ENCODE results near the gene MYH6.
"Not testable (repeated sequence)": the region's sequence is repeated elsewhere in the genome, so short reads cannot be mapped to it uniquely, and the experiment has no call there.

The MYH6 gene

DNA sequence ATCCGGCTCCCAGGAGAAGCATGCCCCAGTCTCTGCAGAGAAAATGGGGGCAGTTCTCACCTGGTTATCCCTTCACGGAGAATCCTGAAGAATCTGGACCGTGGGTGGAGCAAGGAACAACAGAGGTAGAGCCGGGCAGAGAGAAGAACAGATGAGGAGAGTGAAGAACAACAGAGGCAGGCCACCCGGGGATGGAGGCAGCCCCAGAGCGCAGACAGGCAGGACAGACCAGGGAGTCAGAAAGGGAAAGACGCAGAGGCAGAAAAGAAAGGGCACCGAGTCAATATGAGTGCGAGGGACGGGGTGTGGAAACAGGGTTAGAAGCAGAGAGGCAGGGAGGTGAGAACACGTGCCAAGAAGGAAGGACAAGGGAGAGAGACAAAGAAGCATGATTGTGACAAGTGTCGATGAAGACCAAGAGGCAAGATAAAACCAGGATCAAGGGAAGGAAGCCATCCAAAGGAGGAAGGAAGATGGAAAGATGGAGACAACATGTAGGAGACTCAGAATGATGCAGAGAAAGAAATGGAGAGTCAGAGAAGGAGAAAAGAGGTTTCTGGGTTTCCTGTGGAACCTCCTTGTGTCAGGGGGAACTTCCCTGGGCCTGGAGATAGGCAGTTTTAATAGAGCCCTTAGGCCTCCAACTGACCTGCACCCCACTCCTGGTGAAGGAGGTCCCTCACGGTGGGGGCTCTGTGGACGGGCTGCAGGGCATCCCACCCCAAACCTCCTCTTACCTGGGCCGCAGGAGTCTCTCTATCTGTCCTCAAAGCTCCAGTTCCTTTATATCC lies at the start of gene MYH6:
Gene MYH6 (minus strand): TSS at position 758 of the 791 bp plus-strand sequence. CDS start 1,050 bp downstream, outside the sequence.
- DNase-seq, result no peak

DNA sequence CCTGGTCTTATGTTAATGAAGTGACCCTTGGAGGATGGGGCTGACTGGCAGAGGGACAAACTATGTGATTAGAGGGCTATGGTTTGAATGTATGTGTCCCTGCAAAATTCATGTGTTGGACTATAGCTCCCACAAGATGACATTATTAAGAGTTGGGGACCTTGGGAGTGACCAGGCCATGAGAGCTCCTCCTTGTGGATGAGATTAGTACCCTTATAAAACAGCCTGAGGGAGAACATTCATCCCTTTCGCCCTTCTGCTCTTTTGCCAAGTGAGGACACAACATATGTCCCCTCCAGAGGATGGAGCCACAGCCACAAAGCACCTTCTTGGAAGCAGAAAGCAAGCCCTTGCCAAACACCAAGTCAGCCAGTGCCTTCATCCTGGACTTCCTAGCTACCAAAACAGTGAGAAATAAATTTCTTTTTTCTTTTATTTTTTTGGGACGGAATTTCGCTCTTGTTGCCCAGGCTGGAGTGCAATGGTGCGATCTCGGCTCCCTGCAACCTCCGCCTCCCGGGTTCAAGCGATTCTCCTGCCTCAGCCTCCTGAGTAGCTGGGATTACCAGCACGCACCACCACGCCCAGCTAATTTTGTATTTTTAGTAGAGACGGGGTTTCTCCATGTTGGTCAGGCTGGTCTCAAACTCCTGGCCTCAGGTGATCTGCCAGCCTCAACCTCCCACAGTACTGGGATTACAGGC lies 49.0 kb upstream of the MYH6 start:
- not testable (repeated sequence) for DNase-seq

DNA sequence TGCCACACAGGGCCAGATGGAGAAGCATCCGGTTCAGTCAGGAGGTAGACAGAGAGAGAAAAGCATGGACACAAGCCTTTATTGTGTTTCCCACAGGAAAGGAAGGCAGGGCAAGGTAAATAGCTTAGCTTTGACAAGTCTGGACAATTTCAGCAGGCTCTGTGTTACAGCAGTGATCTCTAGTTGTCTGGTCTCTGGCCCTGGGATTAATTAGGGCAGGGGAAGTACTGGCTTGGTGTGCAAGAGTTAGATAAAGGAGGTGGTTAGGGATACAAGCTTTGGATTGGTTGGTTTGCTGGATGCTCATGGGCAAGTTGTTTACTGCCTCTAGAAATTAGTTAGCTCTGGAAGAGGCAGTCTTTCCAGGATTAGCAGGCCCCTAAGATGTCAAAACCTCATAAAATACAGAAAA lies 46.4 kb upstream of the MYH6 start:
- no peak for DNase-seq

DNA sequence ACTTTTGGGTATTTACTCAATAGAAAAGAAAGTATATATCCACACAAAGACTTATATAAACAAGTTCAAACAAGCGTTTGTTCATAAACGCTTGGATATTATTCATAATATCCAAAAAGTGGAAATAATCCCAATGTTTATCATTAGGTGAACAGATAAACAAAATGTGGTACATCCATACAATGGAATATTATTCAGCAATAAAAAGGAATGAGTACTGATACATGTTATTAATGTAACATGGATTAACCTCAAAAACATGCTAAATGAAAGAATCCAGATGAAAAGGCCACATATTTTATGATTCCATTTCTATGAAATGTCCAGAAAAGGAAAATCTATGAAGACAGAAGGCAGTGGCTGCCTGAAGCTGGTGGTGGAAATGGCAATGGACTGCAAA lies 44.2 kb upstream of the MYH6 start:
- no peak for DNase-seq

DNA sequence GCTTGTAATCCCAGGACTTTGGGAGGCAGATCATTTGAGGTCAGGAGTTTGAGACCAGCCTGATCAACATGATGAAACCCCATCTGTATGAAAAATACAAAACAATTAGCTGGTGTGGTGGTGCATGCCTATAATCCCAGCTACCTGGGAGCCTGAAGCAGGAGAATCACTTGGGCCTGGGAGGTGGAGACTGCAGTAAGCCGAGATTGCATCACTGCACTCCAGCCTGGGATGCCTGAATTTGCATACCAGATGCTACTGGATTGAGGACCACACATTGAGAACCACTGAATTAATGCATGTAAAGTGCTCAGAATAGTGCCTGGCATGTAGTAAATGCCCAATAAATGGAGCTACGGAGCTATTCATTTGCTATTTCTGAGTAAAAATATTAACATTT lies 42.3 kb upstream of the MYH6 start:
- DNase-seq, result no peak

DNA sequence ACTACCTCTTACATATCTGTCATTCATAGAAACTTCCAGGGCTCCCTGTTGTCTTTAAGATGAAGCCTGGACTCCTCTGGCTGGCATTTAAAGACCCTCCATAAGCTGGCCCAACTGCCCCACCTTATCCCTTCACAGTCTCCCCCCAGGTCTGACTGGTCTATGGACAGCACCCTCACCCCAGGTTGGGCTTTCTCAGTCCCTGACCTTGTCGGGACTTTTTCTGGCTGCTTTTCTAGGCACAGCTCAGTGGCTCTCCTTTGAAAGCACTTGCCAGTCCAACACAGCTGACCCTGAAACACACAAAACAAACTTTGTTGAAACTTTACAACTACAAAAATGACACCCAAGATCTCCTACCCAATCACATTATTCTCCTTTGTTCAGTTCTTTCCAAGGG lies 41.2 kb upstream of the MYH6 start:
- DNase-seq, result no peak

DNA sequence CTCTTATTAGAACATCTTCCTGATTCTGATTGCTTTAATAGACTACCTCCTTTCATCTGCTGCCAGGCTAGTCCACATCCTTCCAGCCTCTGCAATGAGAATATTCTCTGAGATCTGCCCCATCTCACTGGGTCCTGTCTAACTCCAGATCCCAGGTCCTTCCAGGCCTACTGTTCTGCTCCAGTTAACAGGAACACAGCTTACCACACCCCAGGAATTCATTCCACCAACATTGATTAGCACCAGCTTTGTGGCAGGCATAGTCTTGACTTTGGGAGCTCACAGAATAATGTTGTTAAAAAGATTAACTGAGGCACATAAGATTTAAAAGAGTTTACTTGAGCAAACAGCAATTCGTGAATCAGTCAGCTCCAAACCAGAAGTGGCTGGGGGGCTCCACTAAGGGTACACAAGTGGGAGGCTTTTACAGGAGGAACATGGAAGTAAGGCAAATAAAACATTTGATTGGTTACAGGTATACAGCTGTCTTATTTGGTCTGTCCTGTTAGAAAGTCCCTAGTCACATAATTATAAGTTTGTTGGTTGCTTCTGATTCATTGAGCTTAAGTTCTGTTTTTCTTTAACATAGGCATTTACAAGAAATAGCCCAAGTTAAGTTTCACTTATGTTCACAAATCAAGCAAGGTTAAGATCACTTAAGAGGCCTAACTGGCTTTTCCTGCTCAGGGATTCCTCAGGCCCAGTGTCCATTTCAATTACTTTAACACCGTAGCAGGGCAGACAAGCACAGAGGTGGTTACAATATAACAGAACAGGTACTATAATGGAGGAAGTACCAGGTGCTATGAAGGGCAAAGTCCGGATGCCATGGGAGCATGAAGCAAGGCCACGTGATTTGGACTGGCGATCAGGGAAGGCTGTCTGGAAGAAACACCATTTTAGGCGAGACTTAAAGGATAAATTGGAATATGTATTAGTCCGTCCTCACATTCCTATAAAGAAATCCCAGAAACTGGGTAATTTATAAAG lies 39.6 kb upstream of the MYH6 start:
- no peak for DNase-seq

DNA sequence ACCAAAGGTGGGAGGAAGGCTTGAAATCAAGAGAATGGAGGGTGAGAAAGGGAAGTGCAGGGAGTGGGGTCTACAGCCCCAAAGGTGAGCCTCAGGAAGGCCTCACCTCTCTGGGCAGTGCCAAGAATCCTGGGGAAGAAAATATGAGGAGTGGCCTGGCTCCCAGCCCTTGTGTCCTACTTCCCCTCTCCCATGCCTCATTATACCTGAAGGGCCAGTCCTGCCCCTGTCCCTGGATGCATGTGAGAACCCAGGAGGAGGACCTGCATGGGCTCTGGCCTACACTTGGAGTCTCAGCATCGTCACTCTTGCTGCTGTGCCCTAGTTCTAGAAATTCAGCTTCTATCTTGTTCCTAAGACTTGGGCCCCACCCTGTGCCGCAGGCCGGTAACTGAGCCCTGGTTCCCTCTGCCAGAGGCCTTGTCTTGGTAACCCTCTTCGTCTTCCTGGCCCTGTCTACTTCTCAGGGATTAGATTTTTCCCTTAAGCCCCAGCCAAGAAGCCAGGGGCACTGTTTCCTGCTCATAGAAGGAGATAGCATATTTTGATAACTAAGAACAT lies 38.3 kb upstream of the MYH6 start:
- no peak for DNase-seq

DNA sequence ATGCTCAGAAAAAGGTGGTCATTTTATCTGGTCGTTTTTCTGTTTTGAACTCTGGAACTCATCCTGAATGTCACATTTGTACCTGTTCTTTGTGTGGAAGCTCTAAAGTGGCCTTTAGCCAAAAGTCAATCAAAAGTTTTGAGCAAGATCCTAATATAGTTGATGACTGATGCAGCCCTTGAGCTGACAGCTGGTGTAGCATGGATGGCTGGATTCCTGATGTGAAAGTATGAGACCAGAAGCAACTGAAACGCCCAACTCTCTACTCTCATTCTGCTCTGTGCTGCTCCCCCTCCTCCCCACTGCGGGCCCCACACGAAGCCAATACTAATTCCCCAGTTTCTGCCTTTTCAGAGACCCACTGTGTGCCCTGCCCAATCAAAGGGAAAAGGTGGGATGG lies 37.7 kb upstream of the MYH6 start:
- DNase-seq, result no peak

DNA sequence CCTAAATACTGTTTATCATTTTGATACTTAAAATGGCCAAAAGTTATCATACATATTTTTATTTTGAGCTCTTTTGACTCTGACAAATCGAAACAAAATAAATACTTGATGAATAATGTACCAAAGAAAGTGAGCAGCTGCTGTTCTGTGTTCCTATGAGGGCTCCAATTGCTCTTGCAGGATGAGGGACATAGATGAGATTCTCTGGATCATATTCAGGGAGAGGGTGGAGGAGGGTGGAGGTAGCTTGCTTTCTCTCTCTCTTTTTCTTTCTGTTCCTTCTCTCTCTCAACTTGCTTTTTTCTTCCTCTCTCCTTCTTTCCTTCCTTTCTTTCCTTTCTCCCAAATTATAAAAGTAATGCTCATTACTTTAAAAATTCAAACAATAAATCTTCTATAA lies 36.2 kb upstream of the MYH6 start:
- DNase-seq, result no peak

DNA sequence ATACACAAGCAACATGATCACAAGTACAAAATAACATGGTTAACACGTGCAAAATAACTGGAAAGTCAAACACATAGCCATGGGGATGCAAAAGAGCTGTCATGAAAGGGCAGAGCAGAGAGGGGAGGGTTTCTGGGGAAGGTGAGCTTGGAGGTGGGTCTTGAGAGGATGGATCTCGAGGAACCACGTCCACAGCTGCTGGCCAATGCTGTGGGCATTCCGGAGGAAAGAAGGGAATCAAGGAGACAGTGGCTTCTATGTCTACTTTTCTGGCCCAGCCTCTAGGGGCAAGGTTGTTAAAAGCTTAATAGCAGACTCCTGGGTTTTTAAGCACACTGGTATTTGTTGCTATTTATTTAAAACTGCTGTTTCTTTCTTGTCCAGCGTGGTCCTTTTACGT lies 35.8 kb upstream of the MYH6 start:
- DNase-seq, result no peak

DNA sequence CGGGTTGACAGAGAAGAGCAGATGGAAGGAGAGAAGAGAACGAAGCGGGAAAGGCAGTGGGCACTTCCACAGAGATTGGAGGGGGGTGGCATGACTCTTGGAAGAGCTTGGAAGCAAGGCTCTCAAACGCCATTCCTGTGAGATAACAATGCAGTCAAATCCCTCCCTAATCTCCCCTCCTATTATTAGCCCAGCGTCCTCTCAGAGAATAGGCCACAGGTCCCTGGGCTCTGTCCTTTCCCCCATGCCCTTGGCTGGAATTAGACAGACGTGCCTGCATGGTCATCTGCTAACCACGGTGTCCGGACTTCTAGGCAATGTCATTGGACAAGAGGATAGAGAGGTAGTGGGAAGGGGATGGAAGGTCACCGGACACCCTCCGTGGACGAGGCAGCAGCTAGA lies 35.3 kb upstream of the MYH6 start:
- DNase-seq, result no peak

DNA sequence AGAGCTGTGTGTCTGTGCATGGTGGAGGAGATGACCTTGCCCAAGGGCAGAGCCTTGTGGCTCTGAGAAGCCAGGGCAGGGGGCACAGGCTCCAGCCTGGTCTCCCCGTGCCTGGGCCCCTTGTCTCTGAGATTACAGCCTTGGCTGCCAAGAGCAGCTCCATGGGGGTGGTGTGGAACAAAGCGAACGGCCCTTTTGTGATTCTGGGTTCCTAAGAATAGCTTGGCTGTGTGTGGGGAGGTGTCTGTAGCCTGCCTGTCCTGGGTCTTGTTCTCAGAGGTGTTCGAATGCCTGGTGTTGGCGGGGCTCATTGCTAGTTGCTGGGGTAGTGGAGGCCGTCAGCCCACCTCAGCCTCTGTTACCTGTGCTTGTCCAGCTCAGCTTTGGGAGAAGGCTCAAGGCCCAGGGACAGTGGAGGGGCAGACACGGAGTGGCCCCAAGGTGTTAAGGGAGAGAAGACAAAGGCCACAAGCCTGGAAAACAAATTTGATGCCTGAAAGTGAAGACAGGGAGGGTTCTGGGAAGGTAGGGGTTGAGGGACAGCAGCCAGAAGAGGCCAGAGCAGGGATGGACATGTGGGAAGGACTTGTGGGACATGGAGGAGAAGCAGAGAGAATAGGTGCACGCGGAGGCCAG lies 34.8 kb upstream of the MYH6 start:
- no peak for DNase-seq

DNA sequence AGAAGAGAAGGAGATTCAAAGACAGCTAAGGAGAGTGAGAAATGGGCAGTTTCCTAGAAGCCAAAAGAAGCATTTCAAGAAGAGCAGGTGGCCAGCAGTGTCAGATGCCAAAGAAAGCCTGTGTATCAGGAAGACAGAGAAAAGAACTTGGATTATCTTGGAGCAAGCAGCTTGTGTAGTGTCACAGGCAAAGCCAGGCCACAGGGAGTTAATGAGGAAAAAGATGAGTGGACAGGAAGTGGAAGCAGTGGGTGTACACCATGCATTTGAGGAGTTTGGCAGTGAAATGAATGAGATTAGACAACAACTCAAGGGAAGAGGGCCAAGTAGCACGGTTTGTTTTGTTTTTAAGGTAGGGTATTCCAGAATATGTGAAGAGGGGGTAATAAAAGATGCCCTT lies 33.0 kb upstream of the MYH6 start:
- DNase-seq, result no peak

DNA sequence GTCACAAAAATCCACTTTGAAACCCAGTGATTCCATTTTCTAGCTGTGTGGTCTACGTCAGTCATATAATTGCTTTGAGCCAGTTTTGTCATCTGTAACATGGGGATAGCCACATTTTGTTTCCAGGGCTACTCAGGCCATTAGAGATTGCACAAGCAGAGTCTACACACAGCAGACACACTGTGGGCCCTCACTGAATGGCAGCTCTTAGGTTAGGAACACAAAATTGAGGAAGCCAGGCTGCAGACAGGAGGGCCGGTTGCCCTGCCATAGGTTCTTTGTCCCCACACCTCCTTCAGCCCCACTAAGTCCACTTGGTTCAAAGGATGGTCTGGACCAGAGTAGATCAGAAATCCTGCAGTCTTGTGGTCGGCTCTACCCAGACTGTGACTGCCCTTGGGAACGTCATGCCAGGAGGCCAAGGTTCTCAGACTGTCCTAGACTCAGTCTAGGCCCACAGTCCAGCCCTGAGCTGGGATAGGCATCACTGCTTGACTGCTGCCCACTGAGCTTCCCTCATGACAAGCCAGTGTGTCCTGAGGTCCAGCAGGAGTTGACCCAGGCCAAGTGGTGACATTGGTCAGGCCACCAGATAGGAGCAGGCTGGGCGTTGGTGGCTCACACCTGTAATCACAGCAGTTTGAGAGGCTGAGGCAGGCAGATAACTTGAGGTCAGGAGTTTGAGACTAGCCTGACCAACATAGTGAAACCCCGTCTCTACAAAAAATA lies 31.2 kb upstream of the MYH6 start:
- no peak for DNase-seq

DNA sequence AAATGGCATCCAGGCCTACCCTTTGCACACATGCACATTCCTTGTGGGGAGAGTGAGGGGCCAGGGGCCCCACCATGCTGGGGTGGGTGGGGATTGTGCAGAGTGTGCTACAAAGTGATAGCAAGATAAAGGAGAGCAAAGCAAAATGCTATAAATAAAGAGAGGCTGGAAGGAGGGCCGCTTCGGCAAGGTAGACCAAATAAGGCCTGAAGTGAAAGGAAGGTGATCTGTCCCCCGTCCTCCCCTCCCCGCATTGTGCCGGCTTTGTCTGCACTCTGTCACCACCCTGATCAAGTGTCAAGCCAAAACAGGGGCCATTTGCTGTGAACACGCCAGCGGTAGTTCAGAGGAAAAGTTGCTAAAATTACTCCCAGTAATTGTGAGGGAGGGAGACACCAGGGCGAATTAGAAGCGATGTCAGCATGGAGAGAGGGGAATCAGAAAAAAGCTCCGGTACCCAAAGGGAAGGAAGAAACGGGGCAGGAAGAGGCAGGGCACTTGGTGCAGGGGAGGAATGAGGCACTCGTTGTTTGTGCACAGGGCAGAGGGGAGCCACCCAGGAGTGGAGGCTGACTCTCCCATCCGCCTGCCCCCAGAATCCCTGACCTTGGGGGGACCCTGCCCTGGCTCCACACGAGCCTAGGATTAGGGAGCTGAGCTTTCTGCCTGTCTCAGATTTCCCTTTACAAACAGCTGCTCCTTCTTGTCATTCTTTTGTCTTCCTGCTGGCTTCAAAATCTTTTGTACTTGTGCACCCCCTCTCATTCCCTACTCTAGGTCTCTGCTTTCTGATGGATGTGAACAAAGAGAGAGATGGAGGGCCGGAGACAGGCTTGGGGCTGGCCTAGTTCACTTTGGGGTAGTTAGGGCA lies 30.3 kb upstream of the MYH6 start:
- DNase-seq, result no peak

DNA sequence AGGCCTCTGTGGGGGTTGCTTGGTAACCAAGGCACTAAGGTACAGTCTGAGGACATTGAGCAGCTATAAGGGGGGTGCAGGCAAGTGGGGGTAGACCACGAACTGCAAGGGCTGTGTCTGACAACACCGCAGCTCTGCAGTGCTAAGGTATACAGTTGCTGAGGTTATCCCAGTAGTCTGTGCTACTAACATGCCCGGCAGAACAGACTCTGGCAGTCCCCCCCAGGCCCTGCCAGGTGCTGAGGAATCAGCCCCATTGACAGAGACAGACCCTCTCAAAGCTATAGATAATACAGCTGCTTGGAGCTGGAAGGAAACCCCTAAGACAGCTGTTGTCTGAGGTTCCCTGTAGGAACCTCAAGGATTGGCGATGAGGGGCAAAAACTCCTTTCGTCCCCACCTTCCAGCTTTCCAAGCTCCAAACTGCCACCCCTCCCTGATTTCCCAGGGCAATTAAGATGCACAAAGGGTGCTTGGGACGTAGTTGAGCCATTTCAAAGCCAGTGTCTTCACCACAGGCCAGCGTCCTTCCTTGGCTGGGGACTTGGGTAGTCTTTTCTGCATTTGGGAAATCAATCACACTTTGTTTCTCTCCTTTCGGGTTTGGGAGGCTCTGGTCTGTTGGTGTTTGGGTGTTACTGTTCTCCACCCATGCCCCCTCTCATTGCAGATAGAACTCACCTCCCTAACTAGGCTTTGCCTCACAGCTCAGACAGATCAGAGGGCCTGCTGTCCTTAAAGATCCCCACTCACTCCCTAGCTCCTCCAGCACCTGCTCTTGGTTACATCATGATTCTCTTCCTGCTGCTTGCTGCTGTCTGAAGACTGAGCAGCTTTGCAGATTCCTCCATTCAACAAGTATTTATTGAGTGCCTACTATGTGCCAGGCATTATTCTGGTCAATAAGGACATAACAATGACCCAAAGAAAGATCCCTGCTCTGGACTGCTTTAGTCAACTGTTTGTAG lies 29.3 kb upstream of the MYH6 start:
- no peak for DNase-seq

DNA sequence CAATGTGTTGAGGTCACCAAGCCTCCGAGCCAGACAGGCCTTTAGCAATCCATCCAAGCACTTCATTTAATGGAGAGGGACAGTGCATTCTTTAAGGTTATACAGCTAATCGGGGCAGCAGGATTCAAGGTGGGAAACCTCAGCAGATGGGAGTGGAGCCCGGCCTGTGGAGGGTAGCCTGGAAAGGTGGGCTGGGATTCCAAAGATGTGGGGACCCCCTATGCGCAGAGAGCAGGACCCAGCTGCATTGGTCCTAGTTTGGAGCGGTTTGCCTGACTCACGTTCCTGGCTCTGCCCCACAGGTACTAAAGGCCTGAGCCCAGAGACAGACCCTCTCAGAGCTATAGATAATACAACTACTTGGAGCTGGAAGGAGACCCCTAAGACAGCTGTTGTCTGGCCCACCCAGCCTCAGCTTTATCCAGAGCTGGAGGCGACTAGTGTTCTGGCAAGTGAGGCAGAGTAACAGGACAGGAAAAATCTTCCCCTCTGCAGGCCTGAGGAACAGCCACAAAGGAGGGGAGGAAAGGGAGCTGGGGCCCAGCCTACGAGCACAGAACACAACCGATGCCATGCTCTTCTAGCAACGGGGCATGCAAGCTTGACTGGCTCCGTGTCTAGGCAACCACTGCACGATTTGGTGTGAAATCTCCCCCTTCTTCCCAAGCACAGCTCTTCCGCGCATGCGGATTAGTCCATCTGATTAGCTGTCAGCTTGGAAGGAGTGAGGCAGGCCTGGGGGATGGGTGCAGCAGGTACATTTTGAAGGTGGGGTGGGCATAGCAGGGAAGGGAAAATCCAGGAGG lies 28.5 kb upstream of the MYH6 start:
- no peak for DNase-seq
